Fibroblast of lung (primary cell): Measurements from ENCODE around the gene FAM149B1.

Experiments
- CTCF ChIP-seq, 2 donors: IDR thresholded peaks in 1 of 2; conservative IDR thresholded peaks in 1 of 2; 1 replicate in 1 of 2; 2 replicates in 1 of 2; pipeline ENCODE4 v1.5.1; 2011 to 2012; ENCODE audit warnings: low read length in 2 of 2, control low read depth in 1 of 2, inconsistent platforms in 1 of 2, low read depth in 1 of 2, mild to moderate bottlenecking in 1 of 2
- EZH2 ChIP-seq: IDR thresholded peaks from 2 replicates; pipeline ENCODE4 v1.5.1; 2012; ENCODE audit warnings: low read length, control low read depth, mild to moderate bottlenecking; ENCODE audit errors: missing control alignments

- TF ChIP-seq CTCF (conservative IDR thresholded peaks at IDR 0.05 in 1 of 2, IDR thresholded peaks at IDR 0.05 in 1 of 2; ENCODE audit: low read depth in 1 of 2, low read length in 2 of 2) (no peak), EZH2 (no peak)
Measured at GRCh38 chr10:73219384-73219783, 51.5 kb downstream of the FAM149B1 start.
